IMR-90 (cell line): ENCODE measurements around the gene KIF1A. TPM values are rescaled to one million over a fixed set of nuclear protein-coding genes. Genes with fewer than 3 reads are reported as not detected.

Source experiments
- ATAC-seq: fragments of 200-7000 bp; cut with Tn5 transposase; 2 replicates; pipeline ENCODE4 v1.9.1; 2020; ENCODE audit warnings: low read depth, mild to moderate bottlenecking, moderate library complexity
- BruUV-seq: library from RNA; stranded (reverse); fragments of 400-500 nt; replicated peaks from 2 replicates; lab custom pipeline; 2021; lab: Mats Ljungman, UMichigan
- CTCF ChIA-PET: fragments of 300-600 bp; formaldehyde crosslinking; extraction: SDS; loops from one replicate; lab custom pipeline; 2021; ENCODE audit warnings: antibody characterized with exemption; lab: Yijun Ruan, JAX
- POLR2A ChIA-PET: fragments of 300-600 bp; sonication (Branson Sonifier 250); formaldehyde crosslinking; loops from one replicate; lab custom pipeline; 2022; ENCODE audit warnings: antibody characterized with exemption; ENCODE audit not compliant: unreplicated experiment; lab: Charles Lee
- DNase-seq: peaks from one replicate; pipeline ENCODE4 v3.0.0; 2013
- H2AFZ ChIP-seq: replicated peaks from 2 replicates; pipeline ENCODE3; 2013; ENCODE audit warnings: low read length, mild to moderate bottlenecking; ENCODE audit not compliant: poor library complexity
- H2AK5ac ChIP-seq: 2 replicates; pipeline ENCODE4 v1.6.1; 2013; ENCODE audit warnings: low read depth, low read length, inconsistent platforms
- H2AK9ac ChIP-seq: replicated peaks from 2 replicates; pipeline ENCODE3; 2013; ENCODE audit warnings: mild to moderate bottlenecking, low read depth, low read length, moderate library complexity; ENCODE audit not compliant: poor library complexity
- H2BK120ac ChIP-seq: 2 replicates; pipeline ENCODE4 v1.6.1; 2013; ENCODE audit warnings: low read depth, low read length, inconsistent platforms
- H2BK15ac ChIP-seq: 3 replicates; pipeline ENCODE4 v1.6.1; 2013; ENCODE audit warnings: low read depth, low read length, inconsistent platforms
- H2BK20ac ChIP-seq: 2 replicates; pipeline ENCODE4 v1.6.1; 2013; ENCODE audit warnings: low read depth, mild to moderate bottlenecking, inconsistent platforms, low read length, moderate library complexity
- H2BK5ac ChIP-seq: 2 replicates; pipeline ENCODE4 v1.6.1; 2013; ENCODE audit warnings: mild to moderate bottlenecking, low read depth, low read length, inconsistent platforms; ENCODE audit not compliant: poor library complexity, severe bottlenecking
- H3K14ac ChIP-seq: replicated peaks from 2 replicates; pipeline ENCODE4 v1.6.1; 2013; ENCODE audit warnings: low read depth, low read length, inconsistent platforms
- H3K18ac ChIP-seq: 2 replicates; pipeline ENCODE4 v1.6.1; 2013; ENCODE audit warnings: low read depth, low read length, control low read depth
- H3K23ac ChIP-seq: 2 replicates; pipeline ENCODE4 v1.6.1; 2013; ENCODE audit warnings: low read depth, low read length, inconsistent platforms
- H3K27ac ChIP-seq: 2 replicates; pipeline ENCODE4 v1.5.1; 2013; ENCODE audit warnings: mild to moderate bottlenecking, control low read depth, low read length; ENCODE audit not compliant: insufficient read depth
- H3K27me3 ChIP-seq: 2 replicates; pipeline ENCODE4 v1.6.1; 2013; ENCODE audit warnings: low read length; ENCODE audit not compliant: control insufficient read depth, insufficient read depth
- H3K36me3 ChIP-seq: 2 replicates; pipeline ENCODE4 v1.6.1; 2013; ENCODE audit warnings: low read length, mixed read lengths; ENCODE audit not compliant: control insufficient read depth, insufficient read depth
- H3K4ac ChIP-seq: 2 replicates; pipeline ENCODE4 v1.6.1; 2013; ENCODE audit warnings: low read depth, low read length, inconsistent platforms
- H3K4me1 ChIP-seq: 2 replicates; pipeline ENCODE4 v1.6.1; 2013; ENCODE audit warnings: low read length, mixed read lengths; ENCODE audit not compliant: control insufficient read depth, insufficient read depth
- H3K4me2 ChIP-seq: 2 replicates; pipeline ENCODE4 v1.6.1; 2013; ENCODE audit warnings: low read depth, mild to moderate bottlenecking, control low read depth, low read length, moderate library complexity
- H3K4me3 ChIP-seq: 2 replicates; pipeline ENCODE4 v1.5.1; 2013; ENCODE audit warnings: low read depth, mild to moderate bottlenecking, control low read depth, low read length, moderate library complexity; ENCODE audit not compliant: insufficient read depth
- H3K56ac ChIP-seq: 2 replicates; pipeline ENCODE4 v1.6.1; 2013; ENCODE audit warnings: low read length, inconsistent platforms; ENCODE audit not compliant: insufficient read depth; ENCODE audit errors: extremely low read depth
- H3K79me1 ChIP-seq, 2 experiments: 2 replicates each; pipeline ENCODE4 v1.6.1; 2013; ENCODE audit warnings: low read length in 2 of 2, inconsistent platforms in 1 of 2, low read depth in 1 of 2
- H3K9ac ChIP-seq: 2 replicates; pipeline ENCODE4 v1.6.1; 2013; ENCODE audit warnings: low read depth, low read length, control low read depth
- H3K9me1 ChIP-seq: 2 replicates; pipeline ENCODE4 v1.6.1; 2013; ENCODE audit warnings: low read length, inconsistent platforms; ENCODE audit not compliant: insufficient read depth
- H3K9me3 ChIP-seq: 2 replicates; pipeline ENCODE4 v1.6.1; 2013; ENCODE audit warnings: low read length; ENCODE audit not compliant: control insufficient read depth, insufficient read depth
- H4K20me1 ChIP-seq: 2 replicates; pipeline ENCODE4 v1.6.1; 2013; ENCODE audit warnings: low read length, inconsistent platforms; ENCODE audit not compliant: insufficient read depth
- H4K5ac ChIP-seq: 2 replicates; pipeline ENCODE4 v1.6.1; 2013; ENCODE audit warnings: mild to moderate bottlenecking, low read depth, low read length, control low read depth
- H4K8ac ChIP-seq, 2 experiments: 2 replicates each; pipeline ENCODE4 v1.6.1; 2013; ENCODE audit warnings: low read depth in 2 of 2, low read length in 2 of 2, control low read depth in 1 of 2, inconsistent platforms in 1 of 2
- H4K91ac ChIP-seq: 2 replicates; pipeline ENCODE4 v1.6.1; 2013; ENCODE audit warnings: low read depth, low read length, inconsistent platforms; ENCODE audit not compliant: insufficient read depth
- BHLHE40 ChIP-seq: fragments of 150-350 bp; IDR thresholded peaks from 2 replicates; pipeline ENCODE4 v1.6.1; 2016; ENCODE audit warnings: mild to moderate bottlenecking, low read depth, low read length
- CEBPB ChIP-seq: IDR thresholded peaks from 2 replicates; pipeline ENCODE4 v1.6.1; 2012; ENCODE audit warnings: low read depth, low read length, improper control_type of control experiment
- CTCF ChIP-seq: conservative IDR thresholded peaks from 2 replicates; pipeline ENCODE4 v1.5.1; 2012; ENCODE audit warnings: mild to moderate bottlenecking, low read depth, low read length, improper control_type of control experiment
- FOS ChIP-seq: fragments of 150-350 bp; IDR thresholded peaks from 2 replicates; pipeline ENCODE4 v1.6.1; 2016; ENCODE audit warnings: low read depth, low read length
- MAFK ChIP-seq: IDR thresholded peaks from 2 replicates; pipeline ENCODE4 v1.6.1; 2012; ENCODE audit warnings: low read depth, low read length, improper control_type of control experiment
- NFE2L2 ChIP-seq: fragments of 150-350 bp; IDR thresholded peaks from 2 replicates; pipeline ENCODE4 v1.6.1; 2016; ENCODE audit warnings: low read depth, mild to moderate bottlenecking, low read length
- RAD21 ChIP-seq: IDR thresholded peaks from 2 replicates; pipeline ENCODE4 v1.6.1; 2012; ENCODE audit warnings: low read length, improper control_type of control experiment
- RCOR1 ChIP-seq: IDR thresholded peaks from 2 replicates; pipeline ENCODE4 v1.6.1; 2012; ENCODE audit warnings: mild to moderate bottlenecking, low read length, improper control_type of control experiment; ENCODE audit not compliant: insufficient replicate concordance
- RFX5 ChIP-seq: IDR thresholded peaks from 2 replicates; pipeline ENCODE4 v1.8.0; 2012; ENCODE audit warnings: low read depth, mild to moderate bottlenecking, low read length, moderate library complexity
- SMC3 ChIP-seq: fragments of 150-350 bp; IDR thresholded peaks from 2 replicates; pipeline ENCODE4 v1.6.1; 2016; ENCODE audit warnings: low read depth, mild to moderate bottlenecking, antibody characterized with exemption, low read length, moderate library complexity
- WGBS, 2 experiments: methylation state at CpG; one replicate each; pipeline versions ENCODE4 v1.1.5 to v1.1.7; 2013; ENCODE audit warnings: missing lambda C conversion rate in 2 of 2; ENCODE audit not compliant: insufficient read length in 1 of 2; ENCODE audit errors: extremely low coverage in 2 of 2; 5-methylcytosine and 5-hydroxymethylcytosine counted together
- dilution Hi-C: fragments of 300-500 bp; cut with HindIII; formaldehyde crosslinking; loops from one replicate; pipeline ENCODE4 v1.14.3; 2018; ENCODE audit warnings: low sequenced_read_pairs; ENCODE audit not compliant: unreplicated experiment
- in situ Hi-C: fragments of 300-500 bp; cut with MboI; formaldehyde crosslinking; loops from 3 replicates; pipeline ENCODE4 v1.14.3; 2019; ENCODE audit warnings: low sequenced_read_pairs, inconsistent platforms, mixed read lengths
- intact Hi-C: fragments of 100-400 bp; cut with micrococcal nuclease; formaldehyde crosslinking; loops from 2 replicates; pipeline ENCODE4 v1.10.0; 2022
- polyA plus RNA-seq, 3 experiments: library from polyadenylated mRNA; depleted of rRNA; stranded (reverse); fragments of >200 nt; gene quantifications; 2 replicates each; pipeline ENCODE4 v1.2.3, GENCODE V29; 2012; ENCODE audit warnings: low replicate concordance in 1 of 3
- total RNA-seq: library from RNA; depleted of rRNA; stranded (reverse); fragments of >200 nt; gene quantifications from 2 replicates; pipeline ENCODE4 v1.2.3, GENCODE V29; 2012

KIF1A gene
- total and polyA plus RNA-seq, 2 of the 4 experiments (the other 2 are of a cell fraction): under 0.01 TPM; not detected in 1

- no peak overlapping the region for H3K4ac ChIP-seq
- no peaks in the 10 kb centered on the region for H3K9me3 ChIP-seq
- H3K23ac ChIP-seq: no peak overlapping the region
- H2BK15ac ChIP-seq: no peak overlapping the region
- no peak overlapping the region for H3K9ac ChIP-seq
- H3K27ac ChIP-seq: no peak overlapping the region
- H3K4me1 ChIP-seq: no peaks in the 10 kb centered on the region
- H3K79me1 ChIP-seq: no peaks in the 10 kb centered on the region
- H3K27me3 ChIP-seq: peaks cover 46% of the 10 kb centered on the region
- H3K14ac ChIP-seq: no peak overlapping the region
- H2BK20ac ChIP-seq: no peak overlapping the region
- no peak overlapping the region for H3K56ac ChIP-seq
- WGBS, 2 experiments: 64% methylated on average over 3 of the region's 10 CpGs; no CpG with 5 or more reads in 1 of the 2 experiments
- H3K36me3 ChIP-seq: no peaks in the 10 kb centered on the region
- H3K4me2 ChIP-seq: no peak overlapping the region
- H4K20me1 ChIP-seq: no peaks in the 10 kb centered on the region
- no peak overlapping the region for H4K91ac ChIP-seq
- H2AK5ac ChIP-seq: no peak overlapping the region
- H2AK9ac ChIP-seq: no peak overlapping the region
- no peak for TF ChIP-seq BHLHE40
- no peak for TF ChIP-seq FOS
- no peak for TF ChIP-seq RAD21
- no peak for TF ChIP-seq MAFK
- no peak for TF ChIP-seq SMC3
- no peak for TF ChIP-seq RFX5
- TF ChIP-seq RCOR1: no peak
- TF ChIP-seq NFE2L2: no peak
- TF ChIP-seq CTCF: no peak
- no peak for TF ChIP-seq CEBPB
- ChIA-PET POLR2A (no interaction called here), CTCF (no interaction called here)
- H3K18ac ChIP-seq: no peak overlapping the region
- intact Hi-C loops: no loop called here
- no peak overlapping the region for H2AFZ ChIP-seq
- in situ Hi-C loops: loop anchor here (5.0 kb wide), 1 partner anchor 191 kb away; no protein-coding TSS in a partner anchor
- dilution Hi-C loops: no loop called here
- ATAC-seq: no peak
- no peak overlapping the region for H4K5ac ChIP-seq
- H4K8ac ChIP-seq: no peak overlapping the region
- no peak for DNase-seq
- no peak overlapping the region for H2BK120ac ChIP-seq
- no peak overlapping the region for H2BK5ac ChIP-seq
- no peaks in the 10 kb centered on the region for H3K9me1 ChIP-seq
- BruUV-seq: no TSS peak
- H3K4me3 ChIP-seq: no peak overlapping the region
Measured at GRCh38 chr2:240707821-240708220, 112.2 kb downstream of the KIF1A start.
